Right forelimb (tissue), 1 donor: ENCODE measurements around the gene LZTFL1.

Experiments used
- DNase-seq: peaks from one replicate; pipeline ENCODE4 v3.0.0-alpha.2; 2018

The LZTFL1 gene

DNA sequence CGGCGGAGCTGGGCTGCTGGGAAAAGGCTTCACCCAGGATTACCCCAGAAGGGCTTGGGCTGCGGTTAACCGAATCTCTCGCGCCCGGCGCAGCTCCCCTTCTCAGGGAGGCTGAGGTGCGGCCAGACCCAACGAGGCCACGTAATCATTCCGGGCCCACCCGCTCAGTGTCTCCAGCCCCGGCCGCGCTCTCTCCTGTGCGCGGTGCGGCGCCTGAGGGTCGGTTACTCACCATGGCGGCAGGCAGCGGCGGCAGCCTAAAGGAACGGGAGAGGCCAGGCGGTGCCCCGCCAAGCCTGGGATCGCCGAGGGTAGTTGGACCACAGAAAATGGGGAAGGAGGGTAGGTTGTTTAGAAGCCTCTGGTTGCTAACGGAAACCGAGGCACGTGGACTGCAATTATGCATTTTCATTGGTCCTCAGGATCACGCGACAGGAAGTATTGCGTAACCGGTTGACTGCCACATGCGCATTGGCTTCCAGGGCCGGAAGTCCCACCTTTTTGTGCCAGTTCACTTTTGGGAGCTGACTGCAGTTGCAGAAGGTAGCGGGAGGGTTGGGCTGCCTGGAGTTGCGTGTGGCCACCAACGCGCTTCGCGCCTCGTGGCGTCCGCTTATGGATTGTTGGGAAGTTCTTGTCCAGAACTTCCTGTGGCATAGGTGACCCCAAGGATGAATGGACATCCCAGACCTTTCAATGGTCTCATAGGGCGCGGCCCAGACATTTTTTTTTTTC, at the start of gene LZTFL1:
TSS of gene LZTFL1 (minus strand) at position 363 of the 735 bp plus-strand sequence. CDS start at position 235, 128 bp downstream.
- DNase-seq: peak; percentile 95

DNA sequence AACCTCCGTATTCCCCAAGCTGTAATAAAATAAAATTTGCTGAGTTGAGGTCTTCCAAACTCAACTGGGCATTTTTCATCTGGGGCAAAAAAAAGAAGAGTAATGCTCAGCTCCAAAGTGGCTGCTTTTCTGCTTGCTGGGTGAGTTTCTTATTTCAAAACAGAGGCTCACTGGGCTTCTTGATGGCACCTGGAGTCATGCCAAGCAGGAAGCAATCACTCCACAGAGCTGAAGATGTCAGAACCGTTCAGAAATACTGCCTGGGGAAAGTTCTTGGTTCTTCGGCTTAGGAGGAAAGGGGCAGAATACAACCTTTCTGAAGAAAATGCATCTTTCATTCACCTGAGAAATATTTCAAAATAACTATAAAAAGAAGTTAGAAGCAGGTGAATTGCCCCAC, 48.5 kb upstream of the LZTFL1 start:
- no peak for DNase-seq

- no peak for DNase-seq
These were observed 47.4 kb upstream of the LZTFL1 start for GRCh38 chr3:45889337-45889736.

DNA sequence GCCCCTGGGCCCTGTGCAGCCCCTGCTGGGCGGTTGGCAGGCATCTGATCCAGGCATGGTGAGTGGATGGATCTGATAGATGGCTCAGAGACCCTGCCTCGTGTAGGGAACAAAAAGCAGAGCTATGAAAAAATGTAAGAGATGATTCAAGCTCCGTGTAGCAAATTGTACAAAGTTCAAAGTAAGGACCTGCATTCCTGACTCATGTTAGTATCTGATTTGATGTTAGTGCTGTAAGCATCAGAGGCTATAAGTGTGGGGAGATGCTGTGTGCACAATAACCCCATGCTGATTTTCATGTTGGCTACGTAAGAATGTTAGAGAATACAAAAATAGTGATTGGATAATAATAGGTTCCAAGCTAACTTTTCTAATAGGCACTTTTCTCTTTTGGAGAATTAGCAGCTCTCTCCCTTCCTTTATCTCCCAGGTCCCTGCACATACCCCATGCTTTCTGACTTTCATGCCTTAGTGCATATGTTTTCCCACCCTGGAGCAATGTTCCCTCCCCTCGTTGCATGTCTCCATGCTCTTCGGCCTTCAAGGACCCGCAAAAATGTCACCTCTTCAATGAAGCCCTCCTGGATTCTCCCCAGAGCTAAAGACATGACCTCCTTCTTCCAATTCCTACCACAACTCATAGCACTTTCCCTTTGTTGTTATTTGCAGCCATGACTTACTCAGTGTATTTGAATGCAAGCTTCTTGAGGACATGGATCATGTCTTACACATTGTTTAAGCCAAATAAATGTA, 46.0 kb upstream of the LZTFL1 start:
- DNase-seq: no peak

DNA sequence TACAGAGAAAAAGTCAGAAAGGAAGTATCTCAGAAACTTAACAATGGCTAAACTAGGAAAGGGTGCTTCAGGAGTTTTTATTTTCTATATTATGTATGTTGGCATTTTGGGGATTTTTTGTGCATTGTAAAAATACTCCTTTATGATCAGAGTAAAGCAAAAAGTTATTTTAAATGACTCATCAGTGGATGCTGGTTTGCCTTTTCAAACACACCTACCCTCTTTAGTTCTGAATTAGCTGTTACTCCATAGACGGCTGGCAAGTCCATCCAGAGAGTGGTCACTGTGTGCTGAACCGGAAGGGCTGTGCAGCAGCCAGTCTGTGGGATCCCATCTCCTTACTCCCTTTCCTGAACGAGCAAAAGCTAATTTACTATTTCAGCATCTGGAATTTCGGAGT, 45.4 kb upstream of the LZTFL1 start:
- no peak for DNase-seq

DNA sequence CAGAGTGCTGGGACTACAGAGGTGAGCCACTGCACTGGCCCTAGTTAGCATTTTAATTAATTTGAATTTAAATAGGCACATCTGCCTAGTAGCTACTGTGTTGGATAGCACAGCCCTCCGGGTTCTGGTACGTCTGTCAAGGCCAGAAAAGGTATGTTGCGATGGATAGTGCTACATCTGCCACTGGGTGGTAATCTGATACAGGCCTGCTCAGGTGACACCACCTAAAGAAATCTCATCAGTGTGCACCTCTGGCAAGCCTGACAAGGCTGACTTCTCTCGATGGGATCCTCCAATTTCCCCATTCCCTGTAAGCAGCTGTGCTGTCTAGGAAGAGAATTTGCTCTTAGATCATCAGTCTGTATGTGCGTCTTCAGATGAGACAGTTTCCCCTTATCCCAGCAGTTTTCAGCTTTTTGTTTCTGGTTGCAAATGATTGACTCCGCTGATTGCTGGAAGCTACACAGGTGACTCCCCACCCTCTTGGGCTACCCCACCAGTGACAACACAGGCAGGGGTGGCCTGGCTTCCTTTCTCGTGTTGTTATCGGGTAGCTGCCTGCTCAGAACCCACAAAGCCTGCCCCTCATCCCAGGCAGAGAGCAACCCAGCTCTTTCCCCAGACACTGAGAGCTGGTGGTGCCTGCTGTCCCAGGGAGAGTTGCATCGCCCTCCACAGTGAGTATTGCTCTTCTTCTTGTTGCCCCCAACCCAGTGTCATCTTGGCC, 44.2 kb upstream of the LZTFL1 start, which contains the start of gene CCR9:
TSS of gene CCR9 (plus strand) at position 565 of the 727 bp plus-strand sequence. CDS start 8,391 bp downstream, outside the sequence.
- DNase-seq: no peak

DNA sequence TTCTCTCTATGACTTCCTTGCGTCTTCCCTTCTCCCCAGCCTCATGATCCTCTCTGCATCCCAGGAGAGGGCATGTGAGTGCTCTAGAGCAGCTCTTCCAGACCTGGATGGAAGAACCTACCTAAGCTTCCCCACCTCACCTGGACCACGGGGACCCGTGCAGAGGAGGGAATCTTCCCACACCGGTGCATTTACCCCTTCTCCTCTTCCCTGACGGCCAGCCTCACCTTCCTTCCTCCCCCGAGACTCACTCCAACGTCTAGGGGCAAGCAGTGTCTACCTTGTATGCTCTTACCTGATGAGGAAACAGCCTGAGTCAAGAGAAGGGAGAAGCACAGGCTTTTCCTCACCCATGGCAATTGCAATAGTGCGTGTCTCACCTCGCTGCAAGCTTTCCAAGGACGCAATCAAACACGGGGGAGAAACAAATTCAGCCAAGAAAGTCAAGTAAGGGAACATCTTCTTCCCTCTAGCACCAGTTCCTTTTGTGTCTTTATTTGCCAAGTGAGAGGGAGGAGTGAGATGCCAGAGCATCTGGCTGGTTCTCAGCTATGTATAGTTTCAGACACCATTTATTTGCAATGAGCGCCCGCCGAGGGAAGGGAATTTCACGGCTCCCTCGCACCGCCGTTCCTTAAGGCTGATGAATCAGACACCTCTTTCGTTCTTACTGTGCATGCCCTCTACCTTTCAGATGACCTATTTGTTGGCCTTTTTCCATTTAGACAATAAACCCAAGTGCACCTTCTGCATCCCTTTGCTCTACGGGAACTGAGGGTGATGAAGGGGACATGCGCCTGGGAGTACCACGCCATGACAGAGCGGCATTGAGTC, 42.7 kb upstream of the LZTFL1 start:
- no peak for DNase-seq

- no peak for DNase-seq
These were observed 39.4 kb upstream of the LZTFL1 start for GRCh38 chr3:45881078-45882022.

GRCh38 chr3:45880725-45881077, 38.8 kb upstream of the LZTFL1 start:
- no peak for DNase-seq

DNA sequence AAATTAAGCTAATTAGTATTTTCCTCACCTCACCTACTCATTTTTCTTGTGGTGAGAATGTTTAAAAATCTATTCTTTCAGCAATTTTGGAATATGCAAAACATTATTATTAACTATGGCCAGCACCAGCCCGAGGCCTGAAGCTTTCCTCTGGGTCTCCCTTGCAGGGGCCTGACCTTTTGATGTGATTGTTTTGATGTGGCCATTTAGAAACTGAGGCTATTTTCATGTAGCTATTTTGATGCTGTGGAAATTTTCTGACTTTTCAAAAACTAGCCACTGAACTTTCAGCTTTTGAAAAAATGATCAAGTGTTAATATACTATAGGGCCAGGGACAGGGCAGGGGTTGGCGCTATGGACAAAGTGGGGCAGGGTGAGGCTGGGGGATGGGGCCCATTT, 36.2 kb upstream of the LZTFL1 start:
- DNase-seq: no peak

GRCh38 chr3:45874677-45875346, 32.9 kb upstream of the LZTFL1 start:
- no peak for DNase-seq

DNA sequence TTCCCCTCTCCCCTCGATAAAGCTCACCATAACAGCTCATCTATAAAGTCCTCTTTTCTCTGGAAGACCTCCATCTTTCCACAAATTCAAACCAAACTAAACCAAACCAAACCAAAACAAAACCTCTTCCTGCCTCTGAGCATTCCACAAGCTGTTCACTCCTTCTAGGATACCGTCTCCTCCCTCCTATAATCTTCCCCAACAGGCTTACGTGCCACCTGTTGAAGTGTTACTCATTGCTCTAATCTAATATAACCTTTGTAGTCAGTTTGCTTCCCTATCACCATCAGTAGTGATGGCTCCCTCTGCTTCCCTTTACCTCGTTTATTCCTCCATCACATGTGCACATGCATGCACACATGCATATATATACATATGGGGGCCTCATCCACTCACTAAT, 31.7 kb upstream of the LZTFL1 start:
- no peak for DNase-seq

DNA sequence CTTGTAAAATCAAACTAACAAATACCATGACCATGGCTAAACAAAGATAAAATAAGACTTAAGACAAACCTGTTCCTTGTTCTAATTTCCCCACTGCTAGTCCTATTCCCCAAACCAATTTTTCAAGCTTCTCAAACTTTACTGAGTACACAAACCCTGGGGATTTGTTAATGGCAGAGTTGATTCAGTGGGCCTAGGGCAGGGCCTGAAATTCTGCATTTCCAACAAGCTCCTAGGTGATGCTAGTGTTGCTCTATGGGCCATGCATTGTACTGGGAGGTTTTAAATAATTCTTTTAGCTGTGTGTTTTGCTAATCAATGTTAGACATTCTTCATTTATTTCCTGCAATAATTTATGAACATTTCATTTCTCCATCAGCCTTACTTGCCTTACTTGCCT, 31.1 kb upstream of the LZTFL1 start:
- no peak for DNase-seq

DNA sequence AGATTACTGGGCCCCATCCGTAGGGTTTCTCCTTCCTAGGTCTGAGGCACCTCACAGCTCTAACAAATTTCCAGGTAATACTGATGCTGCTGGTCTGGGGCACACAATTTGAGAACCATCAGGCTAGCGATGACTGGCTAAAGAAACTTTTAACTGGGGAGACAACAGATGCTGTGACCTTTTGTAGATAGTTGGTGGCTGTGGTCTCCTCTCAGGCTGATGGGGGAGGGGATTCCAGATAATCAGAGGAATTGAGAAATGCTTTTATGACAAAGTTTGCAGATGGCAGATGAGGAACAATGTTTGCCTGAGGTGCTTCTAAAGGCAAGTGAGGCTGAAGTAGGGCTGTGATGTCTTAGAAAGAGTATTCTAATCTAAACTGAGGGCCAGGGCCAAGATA, 30.6 kb upstream of the LZTFL1 start:
- no peak for DNase-seq

DNA sequence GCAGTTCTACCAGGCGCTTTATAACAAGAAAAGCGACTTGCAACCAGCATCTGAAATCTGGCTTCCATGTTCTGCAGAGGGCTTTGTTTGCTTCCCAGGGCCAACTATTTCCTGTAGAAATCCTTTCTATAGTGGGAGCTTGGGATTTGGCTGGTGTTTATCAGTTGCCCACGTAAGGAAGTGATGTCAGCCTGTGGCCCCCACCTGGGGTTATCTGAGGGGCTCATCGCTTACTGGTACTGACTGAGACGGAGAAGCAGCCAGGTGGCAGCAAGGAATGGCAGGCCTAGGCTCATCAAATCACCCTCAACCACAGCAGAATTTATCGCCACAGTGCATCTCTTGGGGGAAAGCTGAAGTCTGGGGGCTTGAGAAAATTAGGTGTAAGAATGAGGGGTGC, 29.9 kb upstream of the LZTFL1 start:
- no peak for DNase-seq

GRCh38 chr3:45870099-45870498, 28.2 kb upstream of the LZTFL1 start:
- no peak for DNase-seq

GRCh38 chr3:45869638-45870037, 27.7 kb upstream of the LZTFL1 start:
- no peak for DNase-seq

DNA sequence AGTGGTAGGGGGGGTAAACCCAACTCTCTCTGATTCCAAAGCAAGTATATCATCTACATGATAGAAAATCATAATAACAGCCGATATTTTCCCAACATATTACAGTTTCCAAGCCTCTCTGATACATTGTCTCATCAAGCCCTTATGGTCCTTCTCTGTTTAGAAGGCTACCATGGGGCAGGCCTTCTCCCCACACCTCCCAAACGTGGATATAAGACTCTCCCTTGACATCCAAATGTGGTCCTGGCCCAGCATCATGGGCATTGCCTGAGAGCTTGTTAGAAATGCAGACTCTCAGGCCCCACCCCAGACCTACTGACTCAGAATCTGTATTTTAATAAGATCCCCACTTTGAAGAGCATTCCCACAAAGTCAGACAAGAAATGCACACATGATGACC, 26.7 kb upstream of the LZTFL1 start:
- no peak for DNase-seq

DNA sequence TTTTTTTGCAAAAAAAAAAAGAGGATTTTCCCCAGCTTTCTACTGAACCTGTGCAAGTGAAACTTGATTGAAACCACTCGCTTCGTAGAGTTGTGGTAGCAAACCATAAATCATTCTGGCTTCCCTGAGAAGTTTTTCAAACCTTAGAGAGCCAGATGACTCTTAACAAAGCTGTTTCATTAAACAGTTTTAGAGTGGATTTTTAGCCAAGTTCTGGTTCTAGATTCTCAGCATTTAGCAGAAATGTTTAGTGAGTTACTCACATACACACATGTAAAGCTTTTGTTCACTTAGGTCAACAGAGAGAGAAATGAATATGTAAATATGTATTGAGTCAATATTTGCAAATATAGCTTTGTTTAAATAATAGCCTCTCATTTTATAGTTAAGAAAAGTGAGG, 26.3 kb upstream of the LZTFL1 start:
- no peak for DNase-seq

GRCh38 chr3:45865563-45865962, 23.6 kb upstream of the LZTFL1 start:
- no peak for DNase-seq
